ENCODE results near the gene CFAP68. TPM values are rescaled to one million over a fixed set of nuclear protein-coding genes. Genes with fewer than 3 reads are reported as not detected.
"Not testable (repeated sequence)": the region's sequence is repeated elsewhere in the genome, so short reads cannot be mapped to it uniquely, and the experiment has no call there.

CFAP68 gene
- total RNA-seq, 4 donors from 2014 or later: 25.3 to 29.3 (median 28.1) TPM

DNA sequence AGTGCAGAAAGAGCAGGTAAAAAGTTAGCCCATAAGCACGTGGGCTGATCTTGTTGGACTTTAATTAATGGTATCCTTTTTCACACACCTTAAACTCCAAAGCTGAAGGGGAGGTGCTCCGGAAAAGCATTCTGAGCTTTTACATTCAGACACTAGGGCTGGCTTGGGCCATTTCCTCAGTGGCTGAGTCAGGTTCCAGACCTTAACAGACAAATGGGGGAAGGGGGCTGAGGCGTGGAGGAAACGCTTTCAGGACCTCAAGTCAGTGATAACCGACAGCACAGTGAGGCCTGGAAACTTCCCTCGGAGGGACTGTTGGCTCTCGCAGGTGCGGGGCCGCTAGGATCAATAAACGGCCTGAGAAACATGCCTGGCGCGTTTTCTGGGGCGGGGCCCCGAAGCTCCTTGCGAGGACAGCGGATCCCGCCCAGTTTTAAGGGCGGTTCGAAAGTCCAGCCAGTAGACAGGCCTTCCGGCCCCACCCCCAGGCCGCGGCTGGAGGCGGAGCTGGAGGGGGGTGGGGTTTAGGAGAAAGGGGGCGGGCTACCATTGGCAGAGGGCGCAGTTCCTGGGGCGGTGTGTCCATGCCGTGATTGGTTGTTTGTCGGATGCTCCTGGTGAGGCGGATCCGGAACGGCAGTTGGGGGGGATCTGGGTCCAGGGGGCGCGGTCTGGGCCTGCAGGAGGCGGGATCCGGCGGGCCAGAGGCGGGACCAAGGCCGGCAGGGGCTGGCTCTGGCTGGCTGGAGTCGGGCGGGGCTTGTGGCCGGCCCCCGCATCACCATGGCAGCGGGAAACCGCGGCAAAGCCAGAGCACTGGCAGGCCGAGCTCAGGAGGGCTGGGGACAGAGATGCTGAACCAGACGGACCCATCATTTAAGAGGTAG, 47.4 kb downstream of the CFAP68 start:
- no peaks in the 10 kb centered on the region for H3K9me3 ChIP-seq
- peak; percentile 94 to 96 for DNase-seq (ENCODE audit: low spot score in 2 of 2)
- no peaks in the 10 kb centered on the region for H3K36me3 ChIP-seq
- TF ChIP-seq EP300 (IDR thresholded peaks at IDR 0.05): peak; percentile 21 to 95
- TF ChIP-seq, protein P1, sequence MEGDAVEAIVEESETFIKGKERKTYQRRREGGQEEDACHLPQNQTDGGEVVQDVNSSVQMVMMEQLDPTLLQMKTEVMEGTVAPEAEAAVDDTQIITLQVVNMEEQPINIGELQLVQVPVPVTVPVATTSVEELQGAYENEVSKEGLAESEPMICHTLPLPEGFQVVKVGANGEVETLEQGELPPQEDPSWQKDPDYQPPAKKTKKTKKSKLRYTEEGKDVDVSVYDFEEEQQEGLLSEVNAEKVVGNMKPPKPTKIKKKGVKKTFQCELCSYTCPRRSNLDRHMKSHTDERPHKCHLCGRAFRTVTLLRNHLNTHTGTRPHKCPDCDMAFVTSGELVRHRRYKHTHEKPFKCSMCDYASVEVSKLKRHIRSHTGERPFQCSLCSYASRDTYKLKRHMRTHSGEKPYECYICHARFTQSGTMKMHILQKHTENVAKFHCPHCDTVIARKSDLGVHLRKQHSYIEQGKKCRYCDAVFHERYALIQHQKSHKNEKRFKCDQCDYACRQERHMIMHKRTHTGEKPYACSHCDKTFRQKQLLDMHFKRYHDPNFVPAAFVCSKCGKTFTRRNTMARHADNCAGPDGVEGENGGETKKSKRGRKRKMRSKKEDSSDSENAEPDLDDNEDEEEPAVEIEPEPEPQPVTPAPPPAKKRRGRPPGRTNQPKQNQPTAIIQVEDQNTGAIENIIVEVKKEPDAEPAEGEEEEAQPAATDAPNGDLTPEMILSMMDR (IDR thresholded peaks at IDR 0.05): peak in 1 of 5 experiments; percentile 31
- peak; percentile 80 to 89 for TF ChIP-seq POLR2A (IDR thresholded peaks at IDR 0.05)
- no peaks in the 10 kb centered on the region for H3K27me3 ChIP-seq
- peak overlapping the region; percentile 23 to 47 (median 36) for H3K4me3 ChIP-seq
- H3K4me1 ChIP-seq: peaks cover 0 to 57% (median 36%) of the 10 kb centered on the region in 4 donors
- WGBS, 2 donors: 1% methylated on average over 34 to 47 of the region's 47 CpGs
- H3K27ac ChIP-seq: peak overlapping the region; percentile 85 to 93 (median 90)

DNA sequence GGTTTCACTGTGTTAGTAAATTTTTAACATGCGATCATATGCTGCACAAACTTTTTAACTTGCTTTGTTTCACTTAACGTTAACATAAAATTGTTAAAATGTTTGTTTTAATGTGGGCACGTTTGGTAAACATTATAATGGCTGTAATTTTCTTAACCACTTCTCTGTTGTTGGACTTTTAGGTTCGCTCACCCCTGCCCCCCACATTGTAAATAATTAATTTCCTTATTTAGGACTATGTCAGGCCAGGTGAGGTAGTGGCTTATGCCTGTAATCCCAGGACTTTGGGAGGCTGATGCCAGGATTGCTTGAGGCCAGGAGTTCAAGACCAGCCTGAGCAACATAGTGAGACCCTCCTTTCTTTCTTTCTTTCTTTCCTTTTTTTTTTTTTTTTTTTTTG, 51.1 kb downstream of the CFAP68 start:
- 77 to 80% methylated on average over 4 of the region's 4 CpGs for WGBS, 2 donors
- TF ChIP-seq POLR2A (IDR thresholded peaks at IDR 0.05): no peak
- no peak for TF ChIP-seq EP300 (IDR thresholded peaks at IDR 0.05)
- TF ChIP-seq, protein P1 (IDR thresholded peaks at IDR 0.05): no peak
- peaks cover 0 to 45% (median 23%) of the 10 kb centered on the region in 4 donors for H3K4me1 ChIP-seq
- H3K27ac ChIP-seq: no peak overlapping the region
- no peaks in the 10 kb centered on the region for H3K36me3 ChIP-seq
- no peaks in the 10 kb centered on the region for H3K9me3 ChIP-seq
- H3K4me3 ChIP-seq: no peak overlapping the region
- DNase-seq (ENCODE audit: low spot score in 2 of 2): no peak
- H3K27me3 ChIP-seq: no peaks in the 10 kb centered on the region

DNA sequence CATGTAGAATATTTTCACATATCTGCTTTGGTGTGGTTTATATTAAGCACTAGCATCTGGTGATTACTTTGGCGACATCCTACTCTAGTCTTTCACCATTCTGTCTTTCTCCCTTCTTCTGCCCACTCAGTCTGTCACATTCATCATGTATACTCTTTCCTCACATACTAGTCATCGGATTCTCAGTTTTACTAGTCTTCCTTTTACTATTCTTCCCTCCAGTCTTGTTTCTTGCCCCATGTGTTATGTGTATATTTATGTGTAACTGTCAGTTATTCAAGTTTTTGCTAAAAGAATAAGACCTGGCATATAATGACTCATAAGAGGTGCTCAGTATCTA, 53.2 kb downstream of the CFAP68 start:
- H3K4me1 ChIP-seq: peaks cover 0 to 44% (median 23%) of the 10 kb centered on the region in 4 donors
- 77 to 80% methylated on average over 2 of the region's 2 CpGs for WGBS, 2 donors
- DNase-seq (ENCODE audit: low spot score in 2 of 2): no peak
- H3K27ac ChIP-seq: peak overlapping the region in 1 of 4 donors; percentile 62
- TF ChIP-seq EP300 (IDR thresholded peaks at IDR 0.05): no peak
- TF ChIP-seq, protein P1 (IDR thresholded peaks at IDR 0.05): no peak
- no peak for TF ChIP-seq POLR2A (IDR thresholded peaks at IDR 0.05)
- H3K36me3 ChIP-seq: no peaks in the 10 kb centered on the region
- no peaks in the 10 kb centered on the region for H3K27me3 ChIP-seq
- H3K9me3 ChIP-seq: no peaks in the 10 kb centered on the region
- no peak overlapping the region for H3K4me3 ChIP-seq

DNA sequence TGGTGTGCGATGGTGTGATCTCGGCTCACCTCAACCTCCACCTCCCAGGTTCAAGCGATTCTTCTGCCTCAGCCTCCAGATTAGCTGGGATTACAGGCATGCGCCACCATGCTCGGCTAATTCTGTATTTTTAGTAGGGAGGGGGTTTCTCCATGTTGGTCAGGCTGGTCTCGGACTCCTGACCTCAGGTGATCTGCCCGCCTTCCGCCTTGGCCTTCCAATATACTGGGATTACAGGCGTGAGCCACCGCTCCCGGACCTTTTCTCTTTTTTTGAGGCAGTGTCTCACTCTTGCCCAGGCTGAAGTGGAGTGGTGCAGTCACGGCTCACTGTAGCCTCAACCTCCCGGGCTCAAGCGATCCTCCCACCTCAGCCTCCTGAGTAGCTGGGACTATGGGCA, 53.8 kb downstream of the CFAP68 start:
- not testable (repeated sequence) for H3K36me3 ChIP-seq; H3K9me3 ChIP-seq; H3K27me3 ChIP-seq; DNase-seq (ENCODE audit: low spot score in 2 of 2); H3K4me3 ChIP-seq
- H3K27ac ChIP-seq: peak overlapping the region in 1 of 4 donors; percentile 41
- 95 to 97% methylated on average over 14 of the region's 14 CpGs for WGBS, 2 donors
- H3K4me1 ChIP-seq: peaks cover 0 to 49% (median 25%) of the 10 kb centered on the region in 4 donors

DNA sequence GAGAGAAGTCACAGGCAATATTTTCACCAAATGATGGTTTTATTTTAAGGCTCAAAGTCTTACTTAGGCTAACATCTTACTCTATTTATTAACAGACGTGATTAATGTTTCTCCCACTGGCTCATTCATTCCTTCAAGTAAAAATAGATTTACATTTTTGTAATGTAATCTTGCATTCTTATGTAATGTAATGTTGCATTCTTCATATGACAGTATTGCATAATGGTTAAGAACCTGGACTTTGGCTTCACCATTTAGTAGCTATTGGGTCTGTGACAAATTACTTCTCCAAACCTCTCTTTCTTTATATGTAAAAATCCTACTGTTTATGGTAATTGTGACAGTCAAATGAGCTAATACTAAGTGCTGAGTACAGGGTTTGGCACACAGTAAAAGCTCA, 54.5 kb downstream of the CFAP68 start:
- WGBS, 2 donors: 52 to 60% methylated on average over 1 of the region's 1 CpG
- Histone ChIP-seq H3K27me3 (no peaks in the 10 kb centered on the region), H3K4me1 (peaks cover 0 to 56% (median 31%) of the 10 kb centered on the region in 4 donors), H3K27ac (peak overlapping the region in 3 of 4 donors; percentile 80 to 95 (median 89)), H3K9me3 (no peaks in the 10 kb centered on the region), H3K36me3 (no peaks in the 10 kb centered on the region), H3K4me3 (no peak overlapping the region)
- DNase-seq (ENCODE audit: low spot score in 2 of 2): no peak
- TF ChIP-seq POLR2A (IDR thresholded peaks at IDR 0.05) (no peak), EP300 (IDR thresholded peaks at IDR 0.05) (no peak)
- TF ChIP-seq, protein P1 (IDR thresholded peaks at IDR 0.05): no peak

All from tibial nerve (tissue), 4 donors.